Measurements from ENCODE around the gene WARS2. TPM values are rescaled to one million over a fixed set of nuclear protein-coding genes. Genes with fewer than 3 reads are reported as not detected.

The WARS2 gene
- total RNA-seq, 1 experiment from 2014 or later, result 13.3 TPM

- Histone ChIP-seq H3K4me3 (ENCODE audit: low read depth, low read length, poor library complexity, severe bottlenecking) (no peak overlapping the region), H3K9me3 (ENCODE audit: low read depth, low read length, poor library complexity, severe bottlenecking) (no peaks in the 10 kb centered on the region), H3K4me1 (ENCODE audit: insufficient read depth, low read length, poor library complexity, severe bottlenecking) (no peaks in the 10 kb centered on the region), H3K27me3 (replicated peaks; ENCODE audit: insufficient read depth, low read depth, low read length, poor library complexity) (peaks cover 16% of the 10 kb centered on the region), H3K27ac (ENCODE audit: low read depth, low read length, poor library complexity, severe bottlenecking) (no peak overlapping the region), H3K36me3 (ENCODE audit: insufficient read depth, low read length, poor library complexity, severe bottlenecking) (no peaks in the 10 kb centered on the region)
- CTCF ChIA-PET, result no interaction called here
- BruUV-seq (replicated peaks), result no TSS peak
- intact Hi-C loops (cut with micrococcal nuclease; ENCODE audit: unreplicated experiment), result no loop called here
- TF ChIP-seq, protein P1, sequence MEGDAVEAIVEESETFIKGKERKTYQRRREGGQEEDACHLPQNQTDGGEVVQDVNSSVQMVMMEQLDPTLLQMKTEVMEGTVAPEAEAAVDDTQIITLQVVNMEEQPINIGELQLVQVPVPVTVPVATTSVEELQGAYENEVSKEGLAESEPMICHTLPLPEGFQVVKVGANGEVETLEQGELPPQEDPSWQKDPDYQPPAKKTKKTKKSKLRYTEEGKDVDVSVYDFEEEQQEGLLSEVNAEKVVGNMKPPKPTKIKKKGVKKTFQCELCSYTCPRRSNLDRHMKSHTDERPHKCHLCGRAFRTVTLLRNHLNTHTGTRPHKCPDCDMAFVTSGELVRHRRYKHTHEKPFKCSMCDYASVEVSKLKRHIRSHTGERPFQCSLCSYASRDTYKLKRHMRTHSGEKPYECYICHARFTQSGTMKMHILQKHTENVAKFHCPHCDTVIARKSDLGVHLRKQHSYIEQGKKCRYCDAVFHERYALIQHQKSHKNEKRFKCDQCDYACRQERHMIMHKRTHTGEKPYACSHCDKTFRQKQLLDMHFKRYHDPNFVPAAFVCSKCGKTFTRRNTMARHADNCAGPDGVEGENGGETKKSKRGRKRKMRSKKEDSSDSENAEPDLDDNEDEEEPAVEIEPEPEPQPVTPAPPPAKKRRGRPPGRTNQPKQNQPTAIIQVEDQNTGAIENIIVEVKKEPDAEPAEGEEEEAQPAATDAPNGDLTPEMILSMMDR (conservative IDR thresholded peaks at IDR 0.05; ENCODE audit: low read depth, low read length), result no peak
- no peak for TF ChIP-seq EZH2 (IDR thresholded peaks at IDR 0.05; ENCODE audit: borderline replicate concordance, low read depth, low read length, poor library complexity, severe bottlenecking)
- DNase-seq (ENCODE audit: low spot score), result no peak
- POLR2A ChIA-PET (ENCODE audit: low non-redundant PET), result no interaction called here
Measured at GRCh38 chr1:118997225-118997624, 143.2 kb downstream of the WARS2 start.

GRCh38 chr1:118995312-118996016 is 145.0 kb downstream of the WARS2 start:
- Histone ChIP-seq H3K27ac (ENCODE audit: low read depth, low read length, poor library complexity, severe bottlenecking) (no peak overlapping the region), H3K4me1 (ENCODE audit: insufficient read depth, low read length, poor library complexity, severe bottlenecking) (no peaks in the 10 kb centered on the region), H3K4me3 (ENCODE audit: low read depth, low read length, poor library complexity, severe bottlenecking) (no peak overlapping the region), H3K9me3 (ENCODE audit: low read depth, low read length, poor library complexity, severe bottlenecking) (no peaks in the 10 kb centered on the region), H3K27me3 (replicated peaks; ENCODE audit: insufficient read depth, low read depth, low read length, poor library complexity) (peaks cover 8% of the 10 kb centered on the region), H3K36me3 (ENCODE audit: insufficient read depth, low read length, poor library complexity, severe bottlenecking) (no peaks in the 10 kb centered on the region)
- intact Hi-C loops (cut with micrococcal nuclease; ENCODE audit: unreplicated experiment), result no loop called here
- ChIA-PET CTCF (no interaction called here), POLR2A (ENCODE audit: low non-redundant PET) (no interaction called here)
- no peak for DNase-seq (ENCODE audit: low spot score)
- no TSS peak for BruUV-seq (replicated peaks)
- no peak for TF ChIP-seq EZH2 (IDR thresholded peaks at IDR 0.05; ENCODE audit: borderline replicate concordance, low read depth, low read length, poor library complexity, severe bottlenecking)
- TF ChIP-seq, protein P1 (conservative IDR thresholded peaks at IDR 0.05; ENCODE audit: low read depth, low read length), result no peak

- H3K27ac ChIP-seq (ENCODE audit: low read depth, low read length, poor library complexity, severe bottlenecking), result no peak overlapping the region
- DNase-seq (ENCODE audit: low spot score), result no peak
- CTCF ChIA-PET, result no interaction called here
- no TSS peak for BruUV-seq (replicated peaks)
- H3K4me3 ChIP-seq (ENCODE audit: low read depth, low read length, poor library complexity, severe bottlenecking), result no peak overlapping the region
- no peaks in the 10 kb centered on the region for H3K36me3 ChIP-seq (ENCODE audit: insufficient read depth, low read length, poor library complexity, severe bottlenecking)
- H3K4me1 ChIP-seq (ENCODE audit: insufficient read depth, low read length, poor library complexity, severe bottlenecking), result no peaks in the 10 kb centered on the region
- intact Hi-C loops (cut with micrococcal nuclease; ENCODE audit: unreplicated experiment), result no loop called here
- H3K9me3 ChIP-seq (ENCODE audit: low read depth, low read length, poor library complexity, severe bottlenecking), result no peaks in the 10 kb centered on the region
- POLR2A ChIA-PET (ENCODE audit: low non-redundant PET), result no interaction called here
- H3K27me3 ChIP-seq (replicated peaks; ENCODE audit: insufficient read depth, low read depth, low read length, poor library complexity), result no peaks in the 10 kb centered on the region
- TF ChIP-seq, protein P1 (conservative IDR thresholded peaks at IDR 0.05; ENCODE audit: low read depth, low read length), result no peak
- TF ChIP-seq EZH2 (IDR thresholded peaks at IDR 0.05; ENCODE audit: borderline replicate concordance, low read depth, low read length, poor library complexity, severe bottlenecking), result no peak
Measured at GRCh38 chr1:118993700-118994026, 146.8 kb downstream of the WARS2 start.
